ENCODE data around the gene NFE2L1. TPM values are rescaled to one million over a fixed set of nuclear protein-coding genes. Genes with fewer than 3 reads are reported as not detected.

The NFE2L1 gene
- total and polyA plus RNA-seq, 2 experiments from 2014 or later, result 42.4 to 86.4 TPM

DNA sequence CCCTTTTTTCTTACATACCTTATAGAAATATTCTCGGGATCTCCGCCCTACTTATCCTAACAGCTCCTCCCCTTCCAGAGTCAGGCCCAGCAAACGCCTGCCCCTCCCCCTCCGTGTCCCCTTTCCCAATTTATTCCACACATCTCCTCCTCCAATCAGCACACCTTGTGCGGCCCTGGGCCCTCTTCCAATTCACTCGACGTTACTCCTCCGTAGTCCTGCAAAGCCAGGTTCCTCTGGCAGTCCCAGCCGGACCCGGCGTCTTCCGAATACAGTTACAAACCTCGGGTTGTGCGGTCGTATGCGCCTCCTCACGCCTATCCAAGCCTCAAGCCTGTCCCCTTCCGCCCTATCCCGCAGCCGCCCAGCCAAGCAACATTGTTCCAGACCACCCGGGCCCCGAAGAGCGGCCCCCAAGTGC is 52.4 kb downstream of the NFE2L1 start:
- H3K36me3 ChIP-seq (replicated peaks; ENCODE audit: insufficient read depth, low read depth), result no peaks in the 10 kb centered on the region
- 2% methylated on average over 22 of the region's 23 CpGs for WGBS (ENCODE audit: low lambda C conversion rate, missing lambda C conversion rate)
- H3K9me3 ChIP-seq (ENCODE audit: low read depth), result no peaks in the 10 kb centered on the region
- peak overlapping the region; percentile 95 for H3K27ac ChIP-seq
- peaks cover 7% of the 10 kb centered on the region for H3K4me1 ChIP-seq (ENCODE audit: insufficient read depth)
- H3K9me2 ChIP-seq (replicated peaks; ENCODE audit: insufficient read depth), result no peaks in the 10 kb centered on the region
- H3K79me2 ChIP-seq, result peaks cover 52% of the 10 kb centered on the region
- H3K4me3 ChIP-seq, result peak overlapping the region; percentile 90
- peak overlapping the region; percentile 85 for H2AFZ ChIP-seq
- H3K27me3 ChIP-seq, result no peaks in the 10 kb centered on the region
- peak overlapping the region; percentile 88 for H3K4me2 ChIP-seq
- TF ChIP-seq EZH2 (IDR thresholded peaks at IDR 0.05; ENCODE audit: borderline replicate concordance), result no peak
- no peak for TF ChIP-seq EZH2phosphoT487 (IDR thresholded peaks at IDR 0.05; ENCODE audit: low read depth, severe bottlenecking, unreplicated experiment)
- TF ChIP-seq, protein P1, sequence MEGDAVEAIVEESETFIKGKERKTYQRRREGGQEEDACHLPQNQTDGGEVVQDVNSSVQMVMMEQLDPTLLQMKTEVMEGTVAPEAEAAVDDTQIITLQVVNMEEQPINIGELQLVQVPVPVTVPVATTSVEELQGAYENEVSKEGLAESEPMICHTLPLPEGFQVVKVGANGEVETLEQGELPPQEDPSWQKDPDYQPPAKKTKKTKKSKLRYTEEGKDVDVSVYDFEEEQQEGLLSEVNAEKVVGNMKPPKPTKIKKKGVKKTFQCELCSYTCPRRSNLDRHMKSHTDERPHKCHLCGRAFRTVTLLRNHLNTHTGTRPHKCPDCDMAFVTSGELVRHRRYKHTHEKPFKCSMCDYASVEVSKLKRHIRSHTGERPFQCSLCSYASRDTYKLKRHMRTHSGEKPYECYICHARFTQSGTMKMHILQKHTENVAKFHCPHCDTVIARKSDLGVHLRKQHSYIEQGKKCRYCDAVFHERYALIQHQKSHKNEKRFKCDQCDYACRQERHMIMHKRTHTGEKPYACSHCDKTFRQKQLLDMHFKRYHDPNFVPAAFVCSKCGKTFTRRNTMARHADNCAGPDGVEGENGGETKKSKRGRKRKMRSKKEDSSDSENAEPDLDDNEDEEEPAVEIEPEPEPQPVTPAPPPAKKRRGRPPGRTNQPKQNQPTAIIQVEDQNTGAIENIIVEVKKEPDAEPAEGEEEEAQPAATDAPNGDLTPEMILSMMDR (IDR thresholded peaks at IDR 0.05; ENCODE audit: poor library complexity), result no peak
- DNase-seq (ENCODE audit: low spot score), result peak; percentile 75
- peaks cover 34% of the 10 kb centered on the region for H4K20me1 ChIP-seq (ENCODE audit: insufficient read depth, poor library complexity, severe bottlenecking)

DNA sequence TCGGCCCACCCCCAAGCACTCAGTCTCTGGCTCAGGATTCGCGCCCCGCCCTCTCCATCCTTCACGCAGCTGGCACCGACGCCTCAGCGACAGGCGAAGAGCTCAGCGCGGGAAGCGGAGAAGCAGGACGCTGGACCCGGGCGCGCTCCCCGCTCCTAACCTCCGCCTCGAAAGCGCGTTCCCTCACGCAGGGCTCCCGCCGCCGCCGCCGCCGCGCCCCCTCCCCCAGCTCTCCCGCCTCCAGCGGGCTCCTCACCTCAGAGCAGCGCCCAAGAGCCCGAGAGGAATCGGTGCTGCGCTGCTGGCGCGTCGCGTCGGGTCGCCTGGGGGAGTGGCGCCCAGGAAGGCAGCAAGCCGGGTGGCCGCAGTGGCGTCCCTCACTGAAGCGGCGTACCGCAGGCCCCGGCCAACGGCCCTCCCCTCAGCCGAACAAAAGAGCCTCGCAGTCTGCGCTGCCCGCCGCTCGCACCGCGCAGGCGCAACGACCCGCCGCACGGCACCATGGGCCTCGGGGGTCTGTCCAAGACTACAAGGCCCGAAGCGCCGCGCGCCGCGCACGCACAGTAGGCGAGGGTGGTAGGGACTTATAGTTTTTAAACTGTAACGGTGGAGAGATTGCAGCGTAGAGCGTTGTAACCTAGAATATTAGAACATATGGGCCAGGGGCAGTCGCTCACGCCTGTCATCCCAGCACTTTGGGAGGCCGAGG is 53.0 kb downstream of the NFE2L1 start, which contains the start of gene CBX1:
Gene CBX1 (minus strand): TSS at position 467 of the 709 bp plus-strand sequence. CDS start 24,474 bp downstream, outside the sequence.
- Histone ChIP-seq H3K4me1 (ENCODE audit: insufficient read depth) (peaks cover 7% of the 10 kb centered on the region), H3K36me3 (replicated peaks; ENCODE audit: insufficient read depth, low read depth) (no peaks in the 10 kb centered on the region), H3K4me2 (peak within 1 kb of the TSS; percentile 88), H3K9me3 (ENCODE audit: low read depth) (no peaks in the 10 kb centered on the region), H2AFZ (peak within 1 kb of the TSS; percentile 95), H3K9me2 (replicated peaks; ENCODE audit: insufficient read depth) (no peaks in the 10 kb centered on the region), H3K4me3 (peak within 1 kb of the TSS; percentile 90), H4K20me1 (ENCODE audit: insufficient read depth, poor library complexity, severe bottlenecking) (peaks cover 30% of the 10 kb centered on the region), H3K27me3 (no peaks in the 10 kb centered on the region), H3K79me2 (peaks cover 46% of the 10 kb centered on the region), H3K27ac (peak within 1 kb of the TSS; percentile 95)
- TF ChIP-seq, protein P1 (IDR thresholded peaks at IDR 0.05; ENCODE audit: poor library complexity), result no peak
- no peak for TF ChIP-seq EZH2phosphoT487 (IDR thresholded peaks at IDR 0.05; ENCODE audit: low read depth, severe bottlenecking, unreplicated experiment)
- no peak for TF ChIP-seq EZH2 (IDR thresholded peaks at IDR 0.05; ENCODE audit: borderline replicate concordance)
- under 1% methylated on average over 62 of the region's 79 CpGs for WGBS (ENCODE audit: low lambda C conversion rate, missing lambda C conversion rate)
- peak; percentile 97 for DNase-seq (ENCODE audit: low spot score)

DNA sequence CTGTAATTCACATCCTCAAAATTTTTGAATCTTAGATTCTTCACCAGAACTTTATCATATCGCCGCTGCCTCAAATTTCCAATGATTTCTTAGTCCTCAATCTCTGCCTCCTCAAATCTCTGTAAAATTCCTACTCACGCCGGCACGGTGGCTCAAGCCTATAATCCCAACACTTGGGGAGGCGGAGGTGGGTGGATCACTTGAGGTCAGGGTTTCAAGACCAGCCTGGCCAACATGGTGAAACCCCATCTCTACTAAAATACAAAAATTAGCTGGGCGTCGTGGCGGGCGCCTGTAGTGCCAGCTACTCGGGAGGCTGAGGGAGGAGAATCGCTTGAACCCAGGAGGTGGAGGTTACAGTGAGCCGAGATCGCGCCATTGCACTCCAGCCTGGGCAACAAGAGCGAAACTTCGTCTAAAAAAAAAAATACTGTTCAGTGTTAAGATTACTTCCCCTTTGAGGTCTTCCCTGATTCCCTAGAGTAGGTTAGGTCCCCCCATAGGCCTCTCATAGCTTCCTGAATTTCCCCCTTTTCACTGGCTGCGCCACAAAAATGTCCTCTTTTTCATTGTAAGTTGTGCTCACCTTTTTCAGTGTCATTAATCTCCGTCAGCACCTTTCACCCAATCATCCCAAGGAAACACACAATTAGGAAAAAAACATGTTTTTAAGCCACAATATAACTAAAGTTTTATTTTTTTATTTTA is 54.0 kb downstream of the NFE2L1 start:
- Histone ChIP-seq H2AFZ (no peak overlapping the region), H3K79me2 (peaks cover 36% of the 10 kb centered on the region), H3K9me3 (ENCODE audit: low read depth) (no peaks in the 10 kb centered on the region), H3K4me2 (peak overlapping the region; percentile 88), H3K27ac (no peak overlapping the region), H3K27me3 (no peaks in the 10 kb centered on the region), H3K36me3 (replicated peaks; ENCODE audit: insufficient read depth, low read depth) (no peaks in the 10 kb centered on the region), H3K4me3 (peak overlapping the region; percentile 58), H4K20me1 (ENCODE audit: insufficient read depth, poor library complexity, severe bottlenecking) (peaks cover 25% of the 10 kb centered on the region), H3K9me2 (replicated peaks; ENCODE audit: insufficient read depth) (no peaks in the 10 kb centered on the region), H3K4me1 (ENCODE audit: insufficient read depth) (peaks cover 7% of the 10 kb centered on the region)
- no peak for DNase-seq (ENCODE audit: low spot score)
- TF ChIP-seq, protein P1 (IDR thresholded peaks at IDR 0.05; ENCODE audit: poor library complexity), result no peak
- TF ChIP-seq EZH2phosphoT487 (IDR thresholded peaks at IDR 0.05; ENCODE audit: low read depth, severe bottlenecking, unreplicated experiment), result no peak
- no peak for TF ChIP-seq EZH2 (IDR thresholded peaks at IDR 0.05; ENCODE audit: borderline replicate concordance)
- WGBS (ENCODE audit: low lambda C conversion rate, missing lambda C conversion rate), result 91% methylated on average over 19 of the region's 19 CpGs

All from hepatocyte (in vitro differentiated cells).